Ovary (tissue), 9 donors: ENCODE measurements around the gene TP53. TPM values are rescaled to one million over a fixed set of nuclear protein-coding genes. Genes with fewer than 3 reads are reported as not detected.

Experiments used
- DNase-seq, 5 donors: peaks; one replicate each; pipeline ENCODE4 v3.0.0-alpha.2; 2019 to 2020
- H3K27ac ChIP-seq, 2 donors: fragments of 200-600 bp; one replicate each; pipeline versions ENCODE4 v1.5.1 to v1.8.0; 2019 to 2022
- H3K27me3 ChIP-seq: fragments of 200-600 bp; one replicate; pipeline ENCODE4 v1.8.0; 2022
- H3K36me3 ChIP-seq: fragments of 200-600 bp; sonication (generic); one replicate; pipeline ENCODE4 v1.5.1; 2019
- H3K4me1 ChIP-seq: one replicate; pipeline ENCODE4 v1.8.1; 2013; ENCODE audit warnings: mild to moderate bottlenecking, moderate library complexity; ENCODE audit not compliant: insufficient read depth
- H3K4me3 ChIP-seq: fragments of 200-600 bp; sonication (generic); one replicate; pipeline ENCODE4 v1.5.1; 2017
- H3K9me3 ChIP-seq, 2 donors: fragments of 200-600 bp in 1 of 2; sonication (generic) in 1 of 2; one replicate each; pipeline versions ENCODE4 v1.5.1 to v1.8.1; 2013 to 2019; ENCODE audit warnings: mild to moderate bottlenecking in 1 of 2, moderate library complexity in 1 of 2
- EP300 ChIP-seq: sonication (generic); formaldehyde crosslinking; IDR thresholded peaks from one replicate; pipeline ENCODE4 v1.6.1; 2017; ENCODE audit warnings: antibody characterized with exemption
- POLR2A ChIP-seq: fragments of 450-650 bp; IDR thresholded peaks from one replicate; pipeline ENCODE4 v1.6.1; 2017; ENCODE audit warnings: antibody characterized with exemption, mild to moderate bottlenecking, moderate library complexity
- WGBS, 3 donors: extraction: QIAGEN DNeasy Blood & Tissue Kit in 1 of 3; methylation state at CpG; one replicate each; pipeline versions ENCODE4 v1.1.5 to v1.1.7; 2013 to 2017; 5-methylcytosine and 5-hydroxymethylcytosine counted together
- intact Hi-C, 4 donors: fragments of 100-400 bp; cut with DNase I; formaldehyde crosslinking; loops; one replicate each; pipeline versions ENCODE4 v1.11.0 to v1.15.1; 2022 to 2023
- polyA plus RNA-seq, 2 donors: library from polyadenylated mRNA; stranded (reverse); fragments of 200-250 nt in 1 of 2; fragments of 350-450 nt in 1 of 2; fragmentation: Illumina TruSeq in 1 of 2; extraction: RNeasy Lipid Tissue Mini Kit (QIAGEN cat#74804) in 1 of 2; gene quantifications; one replicate each; pipeline ENCODE4 v1.2.3, GENCODE V29; 2013 to 2014
- total RNA-seq, 7 donors: library from RNA; depleted of rRNA in 2 of 7; stranded (reverse); fragments of >200 nt in 2 of 7; fragmentation: NEBNext Ultra II Directional in 3 of 7; extraction: Animal tissue kit (Norgen Biotek cat#: 25700) in 3 of 7; gene quantifications; one replicate each; pipeline versions ENCODE4 v1.1.0 to v1.2.4, GENCODE V29; 2016 to 2023
- TF ChIP-seq, protein P1 (sequence below), 3 donors: fragments of 450-650 bp in 2 of 3; fragments of 200-600 bp in 1 of 3; IDR thresholded peaks; one replicate each; pipeline versions ENCODE4 v1.5.1 to v1.8.0; 2016 to 2022; ENCODE audit warnings: antibody characterized with exemption in 3 of 3, mild to moderate bottlenecking in 1 of 3
- donor health status: DM: no; HTN: no; CAD: no; lungs with moderate emphysema.
- donor health status: DM: no; HTN: no; CAD: no.
- donor health status: Bipolar disorder and iron deficiency.
- donor health status: DM: yes; HTN: yes; CAD: no.
- donor health status: DM: no; HTN: no; CAD: no.
- donor health status: DM: yes; HTN: yes; CAD: no.

TP53 gene
- total and polyA plus RNA-seq, 9 donors = 16.3 to 124 (median 72.6) TPM

DNA sequence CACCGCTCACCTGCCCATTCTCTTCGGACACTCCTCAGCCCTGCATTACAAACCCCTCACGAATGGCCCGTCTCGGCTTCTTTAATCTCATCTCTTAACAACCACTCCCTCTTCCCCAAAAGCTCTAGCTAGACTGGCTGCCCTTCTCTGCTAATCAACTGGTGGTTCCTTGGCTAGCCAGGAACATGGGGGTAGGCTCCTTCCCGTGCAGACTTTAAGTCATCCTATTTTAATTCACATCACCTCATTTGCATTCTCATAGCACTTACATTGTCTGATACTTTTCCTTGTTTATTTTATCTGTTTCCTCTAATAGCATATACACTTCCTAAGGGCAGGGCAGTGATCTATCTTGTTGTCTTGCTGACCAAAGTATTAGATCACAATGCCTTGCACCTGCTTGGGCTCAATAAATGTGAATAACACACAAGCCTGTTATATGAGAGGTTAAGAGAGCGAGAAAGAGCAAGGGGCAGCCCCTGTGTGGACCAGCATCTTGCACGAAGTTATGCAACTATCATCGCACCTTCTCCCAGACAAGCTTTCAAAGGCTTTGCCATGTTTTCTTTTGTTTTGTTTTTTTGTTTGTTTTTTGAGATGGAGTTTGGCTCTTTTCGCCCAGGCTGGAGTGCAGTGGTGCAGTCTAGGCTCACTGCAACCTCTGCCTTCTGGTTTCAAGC, 9.8 kb downstream of the TP53 start:
- H3K4me1 ChIP-seq = no peaks in the 10 kb centered on the region
- 76 to 79% (median 76%) methylated on average over 10 of the region's 10 CpGs for WGBS, 3 donors
- intact Hi-C loops = no loop called here
- no peak overlapping the region for H3K27ac ChIP-seq
- H3K27me3 ChIP-seq = no peaks in the 10 kb centered on the region
- no peaks in the 10 kb centered on the region for H3K36me3 ChIP-seq
- H3K4me3 ChIP-seq = no peak overlapping the region
- no peak for DNase-seq
- TF ChIP-seq, protein P1, sequence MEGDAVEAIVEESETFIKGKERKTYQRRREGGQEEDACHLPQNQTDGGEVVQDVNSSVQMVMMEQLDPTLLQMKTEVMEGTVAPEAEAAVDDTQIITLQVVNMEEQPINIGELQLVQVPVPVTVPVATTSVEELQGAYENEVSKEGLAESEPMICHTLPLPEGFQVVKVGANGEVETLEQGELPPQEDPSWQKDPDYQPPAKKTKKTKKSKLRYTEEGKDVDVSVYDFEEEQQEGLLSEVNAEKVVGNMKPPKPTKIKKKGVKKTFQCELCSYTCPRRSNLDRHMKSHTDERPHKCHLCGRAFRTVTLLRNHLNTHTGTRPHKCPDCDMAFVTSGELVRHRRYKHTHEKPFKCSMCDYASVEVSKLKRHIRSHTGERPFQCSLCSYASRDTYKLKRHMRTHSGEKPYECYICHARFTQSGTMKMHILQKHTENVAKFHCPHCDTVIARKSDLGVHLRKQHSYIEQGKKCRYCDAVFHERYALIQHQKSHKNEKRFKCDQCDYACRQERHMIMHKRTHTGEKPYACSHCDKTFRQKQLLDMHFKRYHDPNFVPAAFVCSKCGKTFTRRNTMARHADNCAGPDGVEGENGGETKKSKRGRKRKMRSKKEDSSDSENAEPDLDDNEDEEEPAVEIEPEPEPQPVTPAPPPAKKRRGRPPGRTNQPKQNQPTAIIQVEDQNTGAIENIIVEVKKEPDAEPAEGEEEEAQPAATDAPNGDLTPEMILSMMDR (IDR thresholded peaks at IDR 0.05) = no peak
- TF ChIP-seq POLR2A = no peak
- H3K9me3 ChIP-seq = no peaks in the 10 kb centered on the region

DNA sequence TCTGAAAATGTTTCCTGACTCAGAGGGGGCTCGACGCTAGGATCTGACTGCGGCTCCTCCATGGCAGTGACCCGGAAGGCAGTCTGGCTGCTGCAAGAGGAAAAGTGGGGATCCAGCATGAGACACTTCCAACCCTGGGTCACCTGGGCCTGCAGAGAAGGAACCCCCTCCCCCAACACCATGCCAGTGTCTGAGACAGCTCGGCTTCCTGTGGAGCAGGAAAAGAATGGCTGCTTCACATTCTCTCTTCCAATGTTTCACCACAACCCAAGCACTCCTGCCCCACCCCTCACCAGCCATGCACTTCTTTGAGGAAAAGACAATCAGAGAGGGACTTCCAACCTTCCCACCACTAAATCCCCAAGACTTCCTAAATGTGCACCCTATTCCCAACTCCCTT, 10.8 kb downstream of the TP53 start:
- no peak for DNase-seq
- Histone ChIP-seq H3K4me1 (no peaks in the 10 kb centered on the region), H3K36me3 (no peaks in the 10 kb centered on the region), H3K27ac (no peak overlapping the region), H3K9me3 (no peaks in the 10 kb centered on the region), H3K27me3 (no peaks in the 10 kb centered on the region), H3K4me3 (no peak overlapping the region)
- no peak for TF ChIP-seq EP300
- TF ChIP-seq, protein P1 (IDR thresholded peaks at IDR 0.05) = no peak
- 83 to 92% (median 87%) methylated on average over 5 of the region's 5 CpGs for whole genome bisulfite sequencing, 3 donors
- intact Hi-C loops = no loop called here

DNA sequence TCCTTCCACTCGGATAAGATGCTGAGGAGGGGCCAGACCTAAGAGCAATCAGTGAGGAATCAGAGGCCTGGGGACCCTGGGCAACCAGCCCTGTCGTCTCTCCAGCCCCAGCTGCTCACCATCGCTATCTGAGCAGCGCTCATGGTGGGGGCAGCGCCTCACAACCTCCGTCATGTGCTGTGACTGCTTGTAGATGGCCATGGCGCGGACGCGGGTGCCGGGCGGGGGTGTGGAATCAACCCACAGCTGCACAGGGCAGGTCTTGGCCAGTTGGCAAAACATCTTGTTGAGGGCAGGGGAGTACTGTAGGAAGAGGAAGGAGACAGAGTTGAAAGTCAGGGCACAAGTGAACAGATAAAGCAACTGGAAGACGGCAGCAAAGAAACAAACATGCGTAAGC, 12.4 kb downstream of the TP53 start:
- Histone ChIP-seq H3K36me3 (no peaks in the 10 kb centered on the region), H3K4me1 (no peaks in the 10 kb centered on the region), H3K9me3 (no peaks in the 10 kb centered on the region), H3K4me3 (no peak overlapping the region), H3K27ac (no peak overlapping the region), H3K27me3 (no peaks in the 10 kb centered on the region)
- 85 to 91% (median 88%) methylated on average over 14 of the region's 14 CpGs for WGBS, 3 donors
- TF ChIP-seq EP300 (no peak), POLR2A (no peak)
- TF ChIP-seq, protein P1 (IDR thresholded peaks at IDR 0.05) = no peak
- no peak for DNase-seq
- intact Hi-C loops = no loop called here

DNA sequence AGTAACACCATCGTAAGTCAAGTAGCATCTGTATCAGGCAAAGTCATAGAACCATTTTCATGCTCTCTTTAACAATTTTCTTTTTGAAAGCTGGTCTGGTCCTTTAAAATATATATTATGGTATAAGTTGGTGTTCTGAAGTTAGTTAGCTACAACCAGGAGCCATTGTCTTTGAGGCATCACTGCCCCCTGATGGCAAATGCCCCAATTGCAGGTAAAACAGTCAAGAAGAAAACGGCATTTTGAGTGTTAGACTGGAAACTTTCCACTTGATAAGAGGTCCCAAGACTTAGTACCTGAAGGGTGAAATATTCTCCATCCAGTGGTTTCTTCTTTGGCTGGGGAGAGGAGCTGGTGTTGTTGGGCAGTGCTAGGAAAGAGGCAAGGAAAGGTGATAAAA, 14.1 kb downstream of the TP53 start:
- Histone ChIP-seq H3K27ac (no peak overlapping the region), H3K9me3 (no peaks in the 10 kb centered on the region), H3K4me1 (no peaks in the 10 kb centered on the region), H3K27me3 (no peaks in the 10 kb centered on the region), H3K36me3 (no peaks in the 10 kb centered on the region), H3K4me3 (no peak overlapping the region)
- intact Hi-C loops = no loop called here
- no peak for TF ChIP-seq EP300
- TF ChIP-seq POLR2A = no peak
- 88 to 89% (median 89%) methylated on average over 2 of the region's 2 CpGs for WGBS, 3 donors
- DNase-seq = no peak

DNA sequence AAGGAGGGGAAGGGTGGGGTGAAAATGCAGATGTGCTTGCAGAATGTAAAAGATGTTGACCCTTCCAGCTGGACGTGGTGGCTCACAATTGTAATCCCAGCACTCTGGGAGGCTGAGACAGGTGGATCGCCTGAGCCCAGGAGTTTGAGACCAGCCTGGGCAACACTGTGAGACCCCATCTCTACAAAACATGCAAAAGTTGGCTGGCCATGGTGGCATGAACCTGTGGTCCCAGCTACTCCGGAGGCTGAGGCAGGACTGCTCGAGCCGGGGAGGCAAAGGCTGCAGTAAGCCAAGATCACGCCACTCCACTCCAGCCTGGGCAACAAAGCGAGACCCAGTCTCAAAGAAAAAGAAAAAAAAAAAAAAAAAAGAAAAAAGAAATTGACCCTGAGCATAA, 18.8 kb downstream of the TP53 start:
- WGBS, 3 donors = 87 to 88% (median 88%) methylated on average over 7 of the region's 7 CpGs
- H3K4me3 ChIP-seq = no peak overlapping the region
- no peaks in the 10 kb centered on the region for H3K9me3 ChIP-seq
- H3K27me3 ChIP-seq = no peaks in the 10 kb centered on the region
- no peaks in the 10 kb centered on the region for H3K4me1 ChIP-seq
- TF ChIP-seq, protein P1 (IDR thresholded peaks at IDR 0.05) = no peak
- TF ChIP-seq EP300 (no peak), POLR2A (no peak)
- no peaks in the 10 kb centered on the region for H3K36me3 ChIP-seq
- DNase-seq = no peak
- no peak overlapping the region for H3K27ac ChIP-seq
- intact Hi-C loops = no loop called here
